GM18498 (cell line): ENCODE results near the gene ARFGAP1.
"Not testable (repeated sequence)": the region's sequence is repeated elsewhere in the genome, so short reads cannot be mapped to it uniquely, and the experiment has no call there.

Experiments
- ATAC-seq: cut with Tn5 transposase; IDR thresholded peaks from one replicate; pipeline ENCODE4 v1.9.1; 2021; ENCODE audit warnings: mild to moderate bottlenecking, moderate library complexity; ENCODE audit not compliant: unreplicated experiment

Gene ARFGAP1

GRCh38 chr20:63240004-63240403 is 32.6 kb upstream of the ARFGAP1 start:
- no peak for ATAC-seq

DNA sequence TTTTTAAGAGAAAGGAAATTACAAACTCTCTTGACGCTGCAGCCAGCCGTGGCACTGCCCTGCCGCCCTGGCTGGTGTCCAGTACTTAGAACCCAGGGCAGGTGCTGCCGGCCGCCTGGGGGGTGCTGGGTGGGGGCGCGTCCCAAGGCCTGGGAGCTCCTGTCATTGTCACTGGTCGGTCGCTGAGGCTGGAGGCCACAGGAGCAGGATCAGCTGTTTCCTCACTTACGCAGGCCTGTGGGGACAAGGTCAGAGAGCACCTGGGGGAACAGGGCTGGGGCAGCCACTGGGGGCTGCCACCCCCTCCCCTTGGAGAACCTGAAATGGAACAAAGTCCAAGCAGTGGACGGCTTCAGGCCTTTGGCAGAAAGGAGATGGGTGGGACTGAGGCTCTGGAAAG is 31.3 kb upstream of the ARFGAP1 start:
- no peak for ATAC-seq

DNA sequence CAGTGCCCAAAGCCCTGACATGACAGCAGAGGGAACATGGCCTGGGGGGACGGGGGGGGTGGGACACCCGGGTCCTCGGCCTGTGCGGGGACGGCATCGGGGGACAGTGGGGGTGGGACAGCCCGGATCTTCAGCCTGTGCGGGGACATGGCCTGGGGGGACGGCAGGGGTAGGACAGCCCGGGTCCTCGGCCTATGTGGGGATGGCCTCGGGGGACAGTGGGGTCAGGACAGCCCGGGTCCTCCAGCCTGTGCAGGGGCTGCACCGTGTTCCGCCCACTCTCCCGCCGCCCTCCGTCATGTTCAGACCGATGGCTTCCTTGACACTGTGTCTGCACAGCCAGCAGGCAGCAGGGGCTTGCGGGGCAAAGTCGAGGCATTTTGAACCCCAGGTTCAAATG is 29.9 kb upstream of the ARFGAP1 start:
- no peak for ATAC-seq

- ATAC-seq: no peak
Measured at GRCh38 chr20:63243604-63244247, 28.9 kb upstream of the ARFGAP1 start.

DNA sequence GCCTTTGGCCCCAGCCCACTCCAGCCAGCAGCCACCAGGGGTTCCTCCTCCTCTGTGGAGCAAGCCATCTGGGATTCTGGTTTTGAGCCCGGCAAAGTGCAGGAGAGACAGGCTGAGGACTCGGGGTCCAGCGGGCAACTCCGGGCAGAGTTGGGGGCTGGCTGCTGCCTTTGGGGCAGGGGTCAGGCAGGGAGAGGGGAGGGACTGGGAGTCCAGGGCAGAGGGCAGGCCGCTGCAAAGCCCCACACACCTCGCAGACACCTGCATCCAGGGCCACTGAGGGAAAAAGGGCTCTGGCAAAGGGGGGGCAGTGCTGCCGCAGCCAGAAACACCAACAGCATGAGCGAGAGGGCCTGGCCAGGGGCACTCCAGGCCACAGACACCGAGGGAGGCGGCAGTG is 28.1 kb upstream of the ARFGAP1 start:
- no peak for ATAC-seq

GRCh38 chr20:63246490-63247288 is 25.9 kb upstream of the ARFGAP1 start:
- no peak for ATAC-seq

- ATAC-seq: no peak
Measured at GRCh38 chr20:63247671-63248228, 24.9 kb upstream of the ARFGAP1 start.

DNA sequence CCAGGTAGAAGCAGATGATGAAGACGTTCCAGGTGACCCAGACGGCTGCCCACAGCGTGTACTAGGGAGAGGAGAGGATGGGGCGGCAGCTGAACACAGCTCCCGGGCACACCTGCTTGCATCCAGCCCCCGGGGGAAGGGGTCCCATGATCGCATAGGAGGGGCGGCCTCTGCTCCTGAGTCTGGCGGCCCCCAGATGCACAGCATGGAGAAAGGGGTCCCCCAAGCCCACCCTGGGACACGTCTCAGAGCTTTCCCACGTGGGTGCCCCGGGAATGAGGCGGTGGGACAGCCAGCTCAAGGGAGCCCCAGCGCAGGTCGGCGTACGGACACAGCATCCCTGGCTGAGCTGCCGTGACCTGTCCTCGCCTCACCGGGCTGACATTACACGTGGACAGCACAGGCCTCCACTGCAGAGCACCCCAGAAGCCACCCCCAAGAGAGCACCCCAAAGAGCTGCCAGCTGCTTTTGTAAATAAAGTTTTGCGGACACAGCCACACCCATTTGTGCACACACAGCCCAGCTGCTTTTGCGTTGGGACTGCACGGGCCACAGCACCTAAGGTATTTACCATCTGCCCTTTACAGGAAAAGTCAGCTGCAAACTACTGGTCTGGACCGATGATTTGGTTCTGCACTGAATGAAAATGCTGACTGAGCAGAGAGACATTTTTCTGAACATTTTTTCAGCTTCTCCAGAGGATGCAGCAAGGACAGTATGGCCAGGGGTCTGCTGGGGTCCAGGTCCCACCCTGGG is 23.6 kb upstream of the ARFGAP1 start:
- no peak for ATAC-seq

GRCh38 chr20:63249891-63250290 is 22.7 kb upstream of the ARFGAP1 start:
- ATAC-seq: no peak

GRCh38 chr20:63251350-63251749 is 21.3 kb upstream of the ARFGAP1 start:
- not testable (repeated sequence) for ATAC-seq

DNA sequence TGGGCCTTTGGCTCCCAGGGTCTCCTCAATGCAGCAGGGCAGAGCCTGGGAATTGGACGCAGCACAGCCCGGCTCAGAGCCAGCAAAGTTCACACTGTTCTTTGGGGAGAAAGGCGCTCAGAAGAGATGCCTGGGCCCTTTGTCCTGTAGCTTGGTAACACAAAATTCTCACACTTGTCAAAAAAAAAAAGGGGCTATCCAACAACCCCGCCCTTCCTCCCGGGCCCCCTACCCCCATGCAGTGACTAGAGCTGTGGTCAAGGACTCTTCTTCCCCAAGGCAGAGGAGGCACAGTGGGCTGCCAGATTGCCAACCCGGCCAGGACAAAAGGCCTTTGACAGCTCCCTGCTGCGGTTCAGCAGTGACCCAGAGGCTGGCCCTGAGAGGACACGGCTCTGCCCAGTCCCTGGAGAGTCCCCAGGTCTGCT is 20.3 kb upstream of the ARFGAP1 start:
- no peak for ATAC-seq

- no peak for ATAC-seq
Measured at GRCh38 chr20:63253065-63253437, 19.6 kb upstream of the ARFGAP1 start.

- ATAC-seq: no peak
Measured at GRCh38 chr20:63253438-63254231, 19.0 kb upstream of the ARFGAP1 start.

GRCh38 chr20:63254232-63254605 is 18.4 kb upstream of the ARFGAP1 start, which contains the start of gene NKAIN4:
Gene NKAIN4 (minus strand): TSS chr20:63254463. CDS start chr20:63254450, 13 bp downstream.
- no peak for ATAC-seq

DNA sequence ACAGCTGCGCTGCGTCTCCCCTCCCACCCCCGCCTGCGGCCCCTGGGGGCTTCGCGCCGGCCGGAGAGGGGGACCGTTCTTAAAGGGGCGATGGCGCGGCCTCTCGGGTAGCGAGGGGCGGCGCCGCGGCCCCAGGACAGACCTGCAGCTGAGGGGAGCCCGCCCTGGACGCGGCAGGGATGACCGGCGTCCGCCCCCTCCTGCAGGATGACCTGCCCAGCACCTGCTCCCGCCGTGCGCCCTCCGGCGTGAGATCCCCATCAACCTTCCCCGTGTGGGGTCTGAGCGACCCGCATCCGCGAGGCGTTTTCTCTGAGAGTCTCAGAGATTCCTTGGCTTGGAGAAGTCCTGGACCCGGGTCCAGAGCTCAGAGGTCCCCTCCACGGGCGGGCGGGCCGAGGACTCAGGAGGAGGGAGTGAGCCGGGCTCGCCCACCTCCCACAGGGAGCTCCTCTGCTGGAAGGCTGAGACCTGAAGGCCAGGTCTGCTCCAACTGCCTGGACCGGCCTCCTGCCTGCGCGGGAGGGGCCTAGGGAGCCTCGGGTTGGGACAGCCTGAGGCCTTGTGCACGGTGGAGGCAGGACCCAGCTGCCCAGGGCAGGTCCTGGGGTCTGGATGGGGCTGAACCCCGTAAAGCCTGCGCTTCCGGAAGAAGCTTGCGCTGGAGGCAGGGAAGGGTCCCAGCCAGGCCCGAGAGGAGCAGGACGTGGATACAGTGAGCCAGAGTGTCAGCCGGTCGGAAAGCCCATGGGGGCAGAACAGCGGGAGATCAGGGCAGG is 17.8 kb upstream of the ARFGAP1 start:
- ATAC-seq: no peak

DNA sequence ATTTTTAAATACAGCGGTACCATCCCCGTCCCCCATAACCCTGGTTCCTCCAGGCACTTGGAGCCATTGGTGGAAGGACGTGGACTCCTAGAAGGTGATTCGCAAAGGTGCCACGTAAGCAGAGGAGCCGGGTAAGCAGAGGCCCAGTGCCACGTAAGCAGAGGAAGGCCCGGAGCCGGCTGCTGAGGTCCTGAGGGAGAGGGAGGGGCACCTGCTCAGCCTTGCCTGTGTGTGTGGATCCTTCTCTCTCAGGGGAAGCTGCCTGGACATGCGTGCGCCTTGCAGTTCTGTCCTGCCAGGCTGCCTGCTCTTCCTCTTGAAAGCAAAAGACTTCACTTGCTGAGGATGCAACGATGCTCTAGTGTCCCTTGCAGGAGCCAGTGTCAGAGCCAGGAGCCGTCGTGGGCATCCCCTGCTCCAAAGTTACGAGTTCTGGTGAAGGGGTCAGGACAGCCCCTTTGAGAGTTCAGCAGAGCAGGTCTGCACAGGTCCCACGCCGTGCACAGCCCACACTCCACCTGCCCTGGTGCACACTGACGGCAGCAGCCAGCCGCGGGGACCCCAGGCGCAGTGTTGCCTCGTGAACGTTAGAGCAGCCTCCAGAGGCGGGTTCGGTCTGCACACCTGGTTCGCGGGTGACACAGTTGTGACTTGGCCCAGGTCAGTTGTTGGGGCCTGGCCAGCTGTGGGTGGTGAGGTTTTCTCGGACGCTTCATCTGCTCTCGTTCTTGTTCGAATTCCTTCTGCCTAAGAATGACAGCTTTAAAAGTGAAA is 16.5 kb upstream of the ARFGAP1 start:
- ATAC-seq: no peak

DNA sequence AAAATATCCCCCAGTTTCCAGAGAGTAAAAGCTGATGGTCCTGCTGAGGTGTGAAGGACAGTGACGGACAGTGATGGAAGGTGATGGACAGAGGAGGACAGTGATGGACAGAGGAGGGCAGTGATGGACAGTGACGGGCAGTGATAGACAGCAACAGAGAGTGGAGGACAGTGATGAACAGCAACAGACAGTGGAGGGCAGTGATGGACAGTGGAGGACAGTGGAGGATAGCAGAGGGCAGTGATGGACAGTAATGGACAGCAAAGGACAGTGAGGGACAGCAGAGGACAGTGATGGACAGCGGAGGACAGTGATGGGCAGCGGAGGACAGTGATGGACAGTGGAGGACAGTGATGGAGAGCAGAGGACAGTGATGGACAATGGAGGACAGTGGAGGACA is 15.7 kb upstream of the ARFGAP1 start:
- ATAC-seq: no peak

DNA sequence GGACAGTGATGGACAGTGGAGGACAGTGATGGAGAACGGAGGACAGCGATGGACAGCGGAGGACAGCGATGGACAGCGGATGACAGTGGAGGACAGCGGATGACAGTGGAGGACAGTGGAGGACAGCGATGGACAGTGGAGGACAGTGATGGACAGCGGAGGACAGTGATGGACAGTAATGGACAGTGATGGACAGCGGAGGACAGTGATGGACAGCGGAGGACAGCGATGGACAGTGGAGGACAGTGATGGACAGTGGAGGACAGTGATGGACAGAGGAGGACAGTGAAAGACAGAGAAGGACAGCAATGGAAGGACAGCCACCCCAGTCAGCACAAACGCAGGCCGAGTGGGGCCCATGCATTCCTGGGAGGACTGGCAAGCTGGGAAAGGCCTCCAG is 15.0 kb upstream of the ARFGAP1 start:
- ATAC-seq: no peak

DNA sequence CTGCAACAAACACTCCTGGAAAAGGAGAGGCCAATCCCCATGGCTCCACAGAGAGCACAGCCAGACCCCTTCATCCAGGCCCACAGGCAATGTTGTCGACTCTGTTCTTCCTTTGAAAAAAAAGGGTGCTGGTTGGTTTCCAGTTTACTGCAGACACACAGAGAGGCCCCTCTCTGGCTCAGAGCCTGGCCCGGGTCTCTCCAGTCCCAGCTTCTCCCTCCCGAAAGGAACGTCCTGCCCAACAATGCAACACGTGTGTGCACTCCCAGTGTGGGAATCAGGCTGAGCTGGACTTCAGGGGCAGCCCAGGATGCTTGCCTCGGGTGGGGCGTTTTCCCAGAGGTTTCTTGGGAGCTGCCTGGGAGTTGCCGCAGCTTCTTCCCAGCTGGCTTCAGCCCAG is 13.8 kb upstream of the ARFGAP1 start:
- ATAC-seq: no peak
